ENCODE results near the gene VDAC1. TPM values are rescaled to one million over a fixed set of nuclear protein-coding genes. Genes with fewer than 3 reads are reported as not detected.
A peak's percentile ranks its signal among the peaks of the same experiment; 100 is the strongest.

The VDAC1 gene
- total and polyA plus RNA-seq, 2 of the 8 experiments (the other 6 are each of a cell fraction or from before 2014, with no cell fraction given), result 111 to 301 TPM

DNA sequence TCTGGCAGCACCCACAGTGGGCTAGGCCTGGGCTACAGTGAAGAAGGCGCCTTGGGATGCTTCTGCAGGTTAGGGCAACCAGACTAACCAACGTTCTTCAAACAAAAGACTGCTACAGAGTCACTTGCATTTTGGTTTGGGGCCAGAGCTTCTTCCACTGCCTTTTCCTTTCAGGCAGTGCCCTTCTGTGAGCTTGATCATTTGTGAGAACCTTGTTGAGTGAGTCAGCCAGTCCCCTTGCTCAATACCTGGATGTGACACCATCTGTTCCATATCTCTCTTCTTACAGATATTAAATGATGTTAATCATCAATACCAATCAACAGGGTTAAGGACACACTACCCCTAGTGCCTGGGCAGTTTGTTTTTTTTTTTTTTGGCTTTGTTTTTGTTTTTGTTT, 46.5 kb upstream of the VDAC1 start:
- ChIA-PET CTCF (ENCODE audit: partially characterized antibody) (interaction anchor here (1.1 to 16.4 kb wide), 6 partner anchors 11 to 92 kb away, joined by 3 to 629 read pairs (median 4); no protein-coding TSS in a partner anchor), POLR2A (ENCODE audit: partially characterized antibody) (interaction anchor here (0.9 to 1.3 kb wide), 4 partner anchors 12 to 175 kb away, joined by 3 to 4 read pairs (median 4); partner anchors contain the start of genes PPP2CA and VDAC1)
- peak overlapping the region; percentile 58 for H4K91ac ChIP-seq (replicated peaks; ENCODE audit: insufficient read length, low read length)
- no peak overlapping the region for H3K4me2 ChIP-seq (ENCODE audit: insufficient read depth in 1 of 2, low read depth in 2 of 2, low read length in 2 of 2)
- no peaks in the 10 kb centered on the region for H4K20me1 ChIP-seq (replicated peaks in 1 of 2; ENCODE audit: control insufficient read depth in 1 of 2, insufficient read depth in 2 of 2, low read length in 2 of 2)
- H3K23ac ChIP-seq (ENCODE audit: insufficient read length), result no peak overlapping the region
- no peak overlapping the region; the same call in 1 of the 2 replicates for H4K8ac ChIP-seq (ENCODE audit: extremely low read depth, insufficient read depth, low read length)
- H3K4me1 ChIP-seq (replicated peaks in 1 of 4; ENCODE audit: control insufficient read depth in 3 of 4, insufficient read depth in 4 of 4, low read length in 3 of 4), result peaks cover 9 to 37% (median 21%) of the 10 kb centered on the region in 4 experiments
- TF ChIP-seq TAF7 (optimal IDR thresholded peaks at IDR 0.05; ENCODE audit: borderline replicate concordance, low read depth, low read length) (no peak), EP300 (IDR thresholded peaks at IDR 0.05; ENCODE audit: borderline replicate concordance in 1 of 2, low read depth in 2 of 2, low read length in 2 of 2) (no peak), NRF1 (IDR thresholded peaks at IDR 0.05; ENCODE audit: low read depth, low read length) (no peak), KDM1A (IDR thresholded peaks at IDR 0.05; ENCODE audit: borderline replicate concordance, low read length) (no peak), JUND (IDR thresholded peaks at IDR 0.05; ENCODE audit: low read length) (no peak), RAD21 (IDR thresholded peaks at IDR 0.05 in 1 of 2, conservative IDR thresholded peaks at IDR 0.05 in 1 of 2; ENCODE audit: low read depth in 2 of 2, low read length in 2 of 2) (no peak), KDM4A (IDR thresholded peaks at IDR 0.05; ENCODE audit: low read depth, low read length, severe bottlenecking) (no peak), SIX5 (IDR thresholded peaks at IDR 0.05; ENCODE audit: low read depth, low read length) (no peak)
- TF ChIP-seq, protein P1, sequence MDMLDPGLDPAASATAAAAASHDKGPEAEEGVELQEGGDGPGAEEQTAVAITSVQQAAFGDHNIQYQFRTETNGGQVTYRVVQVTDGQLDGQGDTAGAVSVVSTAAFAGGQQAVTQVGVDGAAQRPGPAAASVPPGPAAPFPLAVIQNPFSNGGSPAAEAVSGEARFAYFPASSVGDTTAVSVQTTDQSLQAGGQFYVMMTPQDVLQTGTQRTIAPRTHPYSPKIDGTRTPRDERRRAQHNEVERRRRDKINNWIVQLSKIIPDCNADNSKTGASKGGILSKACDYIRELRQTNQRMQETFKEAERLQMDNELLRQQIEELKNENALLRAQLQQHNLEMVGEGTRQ (IDR thresholded peaks at IDR 0.05; ENCODE audit: low read length), result no peak
- no peaks in the 10 kb centered on the region for H3K9me3 ChIP-seq (ENCODE audit: insufficient read depth in 2 of 2, low read depth in 1 of 2, low read length in 1 of 2)
- no peak overlapping the region for H2AFZ ChIP-seq (ENCODE audit: low read length)
- H3K56ac ChIP-seq (replicated peaks; ENCODE audit: insufficient read length, low read depth, low read length), result no peak overlapping the region
- H3K36me3 ChIP-seq (ENCODE audit: control insufficient read depth in 2 of 4, insufficient read depth in 4 of 4, low read length in 3 of 4), result no peaks in the 10 kb centered on the region
- peak overlapping the region; percentile 52; the same call in 1 of the 2 replicates for H3K18ac ChIP-seq (ENCODE audit: extremely low read depth, low read length)
- H2BK12ac ChIP-seq (ENCODE audit: low read depth, low read length), result peak overlapping the region; percentile 95; the same call in 1 of the 2 replicates
- no peaks in the 10 kb centered on the region; the same call in 1 of the 2 replicates for H3K23me2 ChIP-seq (ENCODE audit: low read depth, low read length)
- no peaks in the 10 kb centered on the region for H3K79me2 ChIP-seq (ENCODE audit: control insufficient read depth in 1 of 2, insufficient read depth in 2 of 2, low read length in 2 of 2)
- FAIRE-seq (no peak), DNase-seq (ENCODE audit: low read depth in 1 of 2, low spot score in 2 of 2) (no peak)
- H3K4me3 ChIP-seq (ENCODE audit: extremely low read depth in 1 of 4, insufficient read depth in 2 of 4, low read depth in 3 of 4, low read length in 4 of 4), result no peak overlapping the region
- peak overlapping the region; percentile 40; the same call in 1 of the 2 replicates for H2BK5ac ChIP-seq (ENCODE audit: low read depth, low read length)
- H2BK120ac ChIP-seq (replicated peaks; ENCODE audit: low read depth, low read length), result no peak overlapping the region
- no peak overlapping the region for H3K4ac ChIP-seq (replicated peaks; ENCODE audit: insufficient read length, low read depth, low read length)
- no peaks in the 10 kb centered on the region for H3K79me1 ChIP-seq (ENCODE audit: low read depth, low read length)
- H3K14ac ChIP-seq (ENCODE audit: insufficient read length), result no peak overlapping the region
- H4K5ac ChIP-seq (ENCODE audit: insufficient read length, low read depth, low read length), result no peak overlapping the region
- no peak overlapping the region; the same call in 1 of the 2 replicates for H2BK15ac ChIP-seq (ENCODE audit: low read length)
- no peaks in the 10 kb centered on the region; a peak in 1 of 7 replicates for H3K27me3 ChIP-seq (replicated peaks in 1 of 4; ENCODE audit: control insufficient read depth in 3 of 4, extremely low read depth in 1 of 4, insufficient read depth in 3 of 4, low read length in 3 of 4)
- H2BK20ac ChIP-seq (ENCODE audit: low read length), result peak overlapping the region; percentile 86
- H3K27ac ChIP-seq (ENCODE audit: low read depth, low read length), result no peak overlapping the region
- H2AK5ac ChIP-seq (ENCODE audit: low read depth, low read length), result no peak overlapping the region; the same call in 1 of the 2 replicates
- no peak overlapping the region for H3K9ac ChIP-seq (replicated peaks in 1 of 4; ENCODE audit: extremely low read depth in 1 of 4, low read depth in 3 of 4, low read length in 3 of 4)
- WGBS, 2 experiments (ENCODE audit: extremely low coverage in 1 of 2, insufficient coverage in 1 of 2, insufficient read length in 1 of 2, insufficient replicate concordance in 2 of 2, low coverage in 1 of 2, low lambda C conversion rate in 2 of 2, missing lambda C conversion rate in 1 of 2), result 81% methylated on average over 2 of the region's 2 CpGs; no CpG with 5 or more reads in 1 of the 2 experiments

Data from H1 (cell line).